ENCODE results near the gene AKNA. TPM values are rescaled to one million over a fixed set of nuclear protein-coding genes. Genes with fewer than 3 reads are reported as not detected.
A peak's percentile ranks its signal among the peaks of the same experiment; 100 is the strongest.

AKNA gene
- total and polyA plus RNA-seq, 2 donors (not counting 1 experiment from before 2014, with no cell fraction given): 178 to 407 TPM

GRCh38 chr9:114341152-114341830 is 46.5 kb downstream of the AKNA start:
- H3K79me2 ChIP-seq (ENCODE audit: control insufficient read depth, insufficient read depth, low read length): peaks cover 5% of the 10 kb centered on the region
- H3K27ac Mint-ChIP-seq: no peak overlapping the region
- no peak overlapping the region for H3K9ac ChIP-seq (ENCODE audit: low read length)
- WGBS (ENCODE audit: insufficient coverage): 89% methylated on average over 11 of the region's 12 CpGs
- H3K4me3 ChIP-seq (ENCODE audit: control extremely low read depth in 1 of 5, extremely low read depth in 1 of 5, insufficient read depth in 1 of 5, low read depth in 2 of 5, low read length in 4 of 5): no peak overlapping the region
- intact Hi-C loops (cut with micrococcal nuclease): no loop called here
- H3K4me1 ChIP-seq (ENCODE audit: control insufficient read depth in 2 of 2, insufficient read depth in 2 of 2, low read length in 2 of 2): peaks cover 0 to 17% of the 10 kb centered on the region in 2 donors
- DNase-seq: no peak
- H3K4me2 ChIP-seq (replicated peaks; ENCODE audit: low read depth, low read length, poor library complexity, severe bottlenecking): no peak overlapping the region
- peaks cover 66% of the 10 kb centered on the region for H4K20me1 ChIP-seq (ENCODE audit: control insufficient read depth, insufficient read depth, low read length, poor library complexity, severe bottlenecking)
- H3K9me3 Mint-ChIP-seq (ENCODE audit: insufficient read depth): no peaks in the 10 kb centered on the region
- H3K27ac ChIP-seq (ENCODE audit: low read length in 2 of 2): peak overlapping the region in 1 of 2 donors; percentile 43
- no peak overlapping the region for H2AFZ ChIP-seq (ENCODE audit: insufficient read depth, low read depth, low read length, poor library complexity, severe bottlenecking)
- no peak overlapping the region for H3K4me3 Mint-ChIP-seq
- CTCF ChIA-PET: interaction anchor here (0.8 to 9.3 kb wide), 9 partner anchors 8 to 313 kb away, joined by 3 to 91 read pairs (median 6); partner anchors contain the start of gene AKNA
- peaks cover 19 to 96% of the 10 kb centered on the region in 2 experiments for H3K36me3 ChIP-seq (replicated peaks in 1 of 2; ENCODE audit: control extremely low read depth in 1 of 2, control insufficient read depth in 1 of 2, extremely low read depth in 1 of 2, insufficient read depth in 2 of 2, low read length in 1 of 2)
- H3K9me3 ChIP-seq (ENCODE audit: control extremely low read depth in 1 of 3, control insufficient read depth in 2 of 3, insufficient read depth in 1 of 3, low read length in 2 of 3): no peaks in the 10 kb centered on the region
- H3K4me1 Mint-ChIP-seq: peaks cover 34% of the 10 kb centered on the region
- no peak for ATAC-seq (ENCODE audit: low read depth)
- no peaks in the 10 kb centered on the region for H3K27me3 ChIP-seq (replicated peaks in 1 of 4; ENCODE audit: control extremely low read depth in 1 of 4, control insufficient read depth in 3 of 4, insufficient read depth in 4 of 4, low read length in 3 of 4)
- POLR2A ChIA-PET: interaction anchor here (1.2 to 1.9 kb wide), 2 partner anchors 44 to 56 kb away, joined by 4 read pairs; no protein-coding TSS in a partner anchor
- TF ChIP-seq EZH2 (IDR thresholded peaks at IDR 0.05; ENCODE audit: borderline replicate concordance, insufficient read depth, low read depth, low read length, poor library complexity, severe bottlenecking): no peak
- no peaks in the 10 kb centered on the region for H3K27me3 Mint-ChIP-seq

GRCh38 chr9:114339130-114339908 is 48.5 kb downstream of the AKNA start:
- peak; percentile 74 for DNase-seq
- Mint-ChIP-seq H3K9me3 (ENCODE audit: insufficient read depth) (no peaks in the 10 kb centered on the region), H3K27me3 (no peaks in the 10 kb centered on the region), H3K4me1 (peaks cover 37% of the 10 kb centered on the region), H3K4me3 (no peak overlapping the region), H3K27ac (peak overlapping the region; percentile 80)
- no peak overlapping the region for H3K4me3 ChIP-seq (ENCODE audit: control extremely low read depth in 1 of 5, extremely low read depth in 1 of 5, insufficient read depth in 1 of 5, low read depth in 2 of 5, low read length in 4 of 5)
- no peak overlapping the region for H2AFZ ChIP-seq (ENCODE audit: insufficient read depth, low read depth, low read length, poor library complexity, severe bottlenecking)
- peak overlapping the region in 1 of 2 donors; percentile 71 for H3K27ac ChIP-seq (ENCODE audit: low read length in 2 of 2)
- intact Hi-C loops (cut with micrococcal nuclease): loop anchor here (1.0 to 2.0 kb wide), 6 partner anchors 10 to 314 kb away; partner anchors contain the start of genes ATP6V1G1 and WHRN
- H3K9me3 ChIP-seq (ENCODE audit: control extremely low read depth in 1 of 3, control insufficient read depth in 2 of 3, insufficient read depth in 1 of 3, low read length in 2 of 3): no peaks in the 10 kb centered on the region
- peak; percentile 68 for ATAC-seq (ENCODE audit: low read depth)
- POLR2A ChIA-PET: interaction anchor here (1.1 to 1.9 kb wide), 4 partner anchors 28 to 58 kb away, joined by 3 to 7 read pairs (median 4); partner anchors contain the start of gene AKNA
- WGBS (ENCODE audit: insufficient coverage): 82% methylated on average over 11 of the region's 16 CpGs
- no peaks in the 10 kb centered on the region for H3K79me2 ChIP-seq (ENCODE audit: control insufficient read depth, insufficient read depth, low read length)
- H3K9ac ChIP-seq (ENCODE audit: low read length): no peak overlapping the region
- H3K4me1 ChIP-seq (ENCODE audit: control insufficient read depth in 2 of 2, insufficient read depth in 2 of 2, low read length in 2 of 2): peaks cover 0 to 17% of the 10 kb centered on the region in 2 donors
- H3K27me3 ChIP-seq (replicated peaks in 1 of 4; ENCODE audit: control extremely low read depth in 1 of 4, control insufficient read depth in 3 of 4, insufficient read depth in 4 of 4, low read length in 3 of 4): no peaks in the 10 kb centered on the region
- no peak for TF ChIP-seq EZH2 (IDR thresholded peaks at IDR 0.05; ENCODE audit: borderline replicate concordance, insufficient read depth, low read depth, low read length, poor library complexity, severe bottlenecking)
- peak; percentile 91 for TF ChIP-seq CTCF (IDR thresholded peaks at IDR 0.05)
- CTCF ChIA-PET: interaction anchor here (0.5 to 9.3 kb wide), 25 partner anchors 10 to 675 kb away, joined by 3 to 91 read pairs (median 4); partner anchors contain the start of gene AKNA
- peaks cover 54% of the 10 kb centered on the region for H4K20me1 ChIP-seq (ENCODE audit: control insufficient read depth, insufficient read depth, low read length, poor library complexity, severe bottlenecking)
- no peak overlapping the region for H3K4me2 ChIP-seq (replicated peaks; ENCODE audit: low read depth, low read length, poor library complexity, severe bottlenecking)
- H3K36me3 ChIP-seq (replicated peaks in 1 of 2; ENCODE audit: control extremely low read depth in 1 of 2, control insufficient read depth in 1 of 2, extremely low read depth in 1 of 2, insufficient read depth in 2 of 2, low read length in 1 of 2): peaks cover 21 to 95% of the 10 kb centered on the region in 2 experiments
